Measurements from ENCODE around the gene RASSF8. TPM values are rescaled to one million over a fixed set of nuclear protein-coding genes. Genes with fewer than 3 reads are reported as not detected.

The RASSF8 gene
- total and polyA plus RNA-seq, 2 of the 8 experiments (the other 6 are each of a cell fraction or from before 2014, with no cell fraction given), result 6.4 to 46.7 TPM

GRCh38 chr12:25942709-25943108 is 15.8 kb upstream of the RASSF8 start:
- 86 to 100% methylated on average over 1 to 2 of the region's 2 CpGs for WGBS, 2 experiments (ENCODE audit: extremely low coverage in 1 of 2, insufficient coverage in 1 of 2, insufficient read length in 1 of 2, insufficient replicate concordance in 2 of 2, low coverage in 1 of 2, low lambda C conversion rate in 2 of 2, missing lambda C conversion rate in 1 of 2)
- no peak overlapping the region for H4K5ac ChIP-seq (ENCODE audit: insufficient read length, low read depth, low read length)
- H3K14ac ChIP-seq (ENCODE audit: insufficient read length), result no peak overlapping the region
- H4K91ac ChIP-seq (replicated peaks; ENCODE audit: insufficient read length, low read length), result no peak overlapping the region
- no peaks in the 10 kb centered on the region for H3K9me3 ChIP-seq (ENCODE audit: insufficient read depth in 2 of 2, low read depth in 1 of 2, low read length in 1 of 2)
- no peaks in the 10 kb centered on the region for H3K79me2 ChIP-seq (ENCODE audit: control insufficient read depth in 1 of 2, insufficient read depth in 2 of 2, low read length in 2 of 2)
- H2BK12ac ChIP-seq (ENCODE audit: low read depth, low read length), result no peak overlapping the region
- no peaks in the 10 kb centered on the region for H4K20me1 ChIP-seq (replicated peaks in 1 of 2; ENCODE audit: control insufficient read depth in 1 of 2, insufficient read depth in 2 of 2, low read length in 2 of 2)
- H3K9ac ChIP-seq (replicated peaks in 1 of 4; ENCODE audit: extremely low read depth in 1 of 4, low read depth in 3 of 4, low read length in 3 of 4), result no peak overlapping the region
- no peaks in the 10 kb centered on the region for H3K4me1 ChIP-seq (replicated peaks in 1 of 4; ENCODE audit: control insufficient read depth in 3 of 4, insufficient read depth in 4 of 4, low read length in 3 of 4)
- H3K18ac ChIP-seq (ENCODE audit: extremely low read depth, low read length), result no peak overlapping the region
- no peak overlapping the region for H3K4me2 ChIP-seq (ENCODE audit: insufficient read depth in 1 of 2, low read depth in 2 of 2, low read length in 2 of 2)
- H2AFZ ChIP-seq (ENCODE audit: low read length), result no peak overlapping the region
- ChIA-PET CTCF (ENCODE audit: partially characterized antibody) (interaction anchor here (1.4 kb wide), 1 partner anchor 11 kb away, joined by 3 read pairs; no protein-coding TSS in a partner anchor), POLR2A (ENCODE audit: partially characterized antibody) (no interaction called here)
- H3K56ac ChIP-seq (replicated peaks; ENCODE audit: insufficient read length, low read depth, low read length), result no peak overlapping the region
- DNase-seq (ENCODE audit: low read depth in 1 of 2, low spot score in 2 of 2), result no peak
- H3K23me2 ChIP-seq (ENCODE audit: low read depth, low read length), result no peaks in the 10 kb centered on the region
- H4K8ac ChIP-seq (ENCODE audit: extremely low read depth, insufficient read depth, low read length), result no peak overlapping the region
- no peak overlapping the region for H3K4ac ChIP-seq (replicated peaks; ENCODE audit: insufficient read length, low read depth, low read length)
- H2AK5ac ChIP-seq (ENCODE audit: low read depth, low read length), result no peak overlapping the region
- no peak overlapping the region for H2BK5ac ChIP-seq (ENCODE audit: low read depth, low read length)
- no peaks in the 10 kb centered on the region for H3K79me1 ChIP-seq (ENCODE audit: low read depth, low read length)
- no peak overlapping the region for H3K27ac ChIP-seq (ENCODE audit: low read depth, low read length)
- no peak overlapping the region for H2BK20ac ChIP-seq (ENCODE audit: low read length)
- H3K36me3 ChIP-seq (ENCODE audit: control insufficient read depth in 2 of 4, insufficient read depth in 4 of 4, low read length in 3 of 4), result no peaks in the 10 kb centered on the region
- H2BK15ac ChIP-seq (ENCODE audit: low read length), result peak overlapping the region; percentile 6; the same call in 1 of the 2 replicates
- TF ChIP-seq EZH2 (IDR thresholded peaks at IDR 0.05; ENCODE audit: low read depth, low read length, severe bottlenecking), result no peak
- TF ChIP-seq SAP30 (IDR thresholded peaks at IDR 0.05; ENCODE audit: insufficient read depth, insufficient replicate concordance, low read length), result no peak
- TF ChIP-seq CTBP2 (IDR thresholded peaks at IDR 0.05; ENCODE audit: borderline replicate concordance, insufficient read depth, insufficient read length, low read length), result no peak
- no peak for TF ChIP-seq USF2 (IDR thresholded peaks at IDR 0.05; ENCODE audit: low read length)
- TF ChIP-seq GTF2F1 (IDR thresholded peaks at IDR 0.05; ENCODE audit: borderline replicate concordance, low read depth, low read length), result no peak
- no peak for TF ChIP-seq CBX8 (IDR thresholded peaks at IDR 0.05; ENCODE audit: borderline replicate concordance, low read depth, low read length)
- no peak for TF ChIP-seq SP4 (IDR thresholded peaks at IDR 0.05; ENCODE audit: low read length)
- no peak for TF ChIP-seq NANOG (IDR thresholded peaks at IDR 0.05; ENCODE audit: insufficient read depth, low read depth, low read length, poor library complexity, severe bottlenecking)
- TF ChIP-seq ZNF274 (IDR thresholded peaks at IDR 0.05; ENCODE audit: borderline replicate concordance, extremely low read depth, low read length), result no peak
- no peaks in the 10 kb centered on the region for H3K27me3 ChIP-seq (replicated peaks in 1 of 4; ENCODE audit: control insufficient read depth in 3 of 4, extremely low read depth in 1 of 4, insufficient read depth in 3 of 4, low read length in 3 of 4)
- no peak overlapping the region for H2BK120ac ChIP-seq (replicated peaks; ENCODE audit: low read depth, low read length)
- no peak overlapping the region for H3K23ac ChIP-seq (ENCODE audit: insufficient read length)
- no peak overlapping the region for H3K4me3 ChIP-seq (ENCODE audit: extremely low read depth in 1 of 4, insufficient read depth in 2 of 4, low read depth in 3 of 4, low read length in 4 of 4)
- FAIRE-seq, result no peak
